HG02571 (cell line): Measurements from ENCODE around the gene HS2ST1.
"Not testable (repeated sequence)": the region's sequence is repeated elsewhere in the genome, so short reads cannot be mapped to it uniquely, and the experiment has no call there.

ENCODE experiments used
- ATAC-seq: cut with Tn5 transposase; IDR thresholded peaks from one replicate; pipeline ENCODE4 v1.9.1; 2021; ENCODE audit warnings: mild to moderate bottlenecking, moderate library complexity; ENCODE audit not compliant: unreplicated experiment

Gene HS2ST1

DNA sequence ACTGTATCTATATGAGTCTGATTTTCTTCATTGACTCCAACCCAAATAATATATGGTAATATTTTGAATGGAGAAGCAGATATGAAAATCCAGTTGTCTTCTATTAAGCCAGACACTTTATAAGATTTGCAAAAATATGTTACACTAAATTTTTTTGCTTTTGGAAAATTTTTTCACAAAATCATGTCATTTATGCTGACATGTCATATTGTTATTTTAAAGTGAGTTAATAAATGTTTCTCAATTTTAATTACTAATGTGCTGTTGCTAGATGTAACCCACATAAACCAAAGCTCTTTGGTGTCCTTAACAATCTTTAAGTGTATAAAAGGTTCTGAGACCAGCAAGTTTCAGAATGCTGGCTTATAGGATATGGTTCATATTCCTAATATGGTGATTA lies 142.5 kb downstream of the HS2ST1 start:
- ATAC-seq, result no peak

DNA sequence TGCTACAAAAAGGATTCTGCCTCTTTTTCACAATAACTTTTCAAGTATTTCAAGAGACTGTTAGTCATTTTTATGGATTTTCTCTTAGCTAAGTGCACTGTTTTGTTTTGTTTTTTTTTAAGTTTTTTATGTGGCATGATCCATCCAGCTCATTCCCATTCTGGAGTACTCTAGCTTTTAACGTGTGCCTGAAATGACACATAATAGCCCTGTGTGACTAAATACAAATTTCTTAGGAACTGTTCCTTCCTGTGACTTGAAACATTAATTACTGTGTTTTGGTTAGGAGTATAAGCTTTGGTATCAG lies 143.9 kb downstream of the HS2ST1 start:
- ATAC-seq, result no peak

DNA sequence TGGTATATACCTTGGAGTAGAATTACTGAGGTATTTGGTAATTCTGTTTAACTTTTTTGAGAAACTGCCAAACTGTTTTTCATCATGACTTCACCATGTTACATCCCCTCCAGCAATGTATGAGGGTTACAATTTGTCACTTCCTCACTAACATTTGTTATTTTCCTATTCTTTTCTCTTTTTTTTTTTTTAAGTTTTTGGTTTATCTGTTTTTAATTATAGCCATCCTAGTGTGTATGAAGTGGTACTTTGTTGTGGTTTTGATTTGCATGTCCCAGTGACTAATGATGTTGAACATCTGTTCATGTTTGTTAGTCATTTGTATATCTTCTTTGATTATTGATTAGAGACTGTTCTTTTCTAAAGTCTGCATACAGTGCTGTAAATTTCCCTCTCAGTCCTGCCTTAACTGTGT lies 147.3 kb downstream of the HS2ST1 start:
- ATAC-seq, result peak; percentile 44

DNA sequence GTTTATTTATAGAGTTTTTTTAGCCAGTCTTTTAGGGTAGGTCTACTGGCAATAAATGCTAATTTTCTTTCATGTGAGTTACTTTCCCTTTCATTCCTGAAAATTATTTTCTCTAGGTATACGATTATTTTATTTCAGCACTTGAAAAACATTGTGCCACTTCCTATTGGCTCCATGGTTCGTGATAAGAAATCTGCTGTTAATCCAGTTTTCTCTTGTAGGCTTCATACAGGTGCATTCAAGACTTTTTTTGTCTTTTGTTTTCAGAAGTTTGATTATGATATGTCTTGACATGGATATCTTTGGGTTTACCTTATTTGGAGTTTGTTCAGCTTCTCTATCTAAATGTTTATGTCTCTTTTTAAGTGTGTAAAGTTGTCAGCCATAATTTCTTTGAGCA lies 148.3 kb downstream of the HS2ST1 start:
- no peak for ATAC-seq

DNA sequence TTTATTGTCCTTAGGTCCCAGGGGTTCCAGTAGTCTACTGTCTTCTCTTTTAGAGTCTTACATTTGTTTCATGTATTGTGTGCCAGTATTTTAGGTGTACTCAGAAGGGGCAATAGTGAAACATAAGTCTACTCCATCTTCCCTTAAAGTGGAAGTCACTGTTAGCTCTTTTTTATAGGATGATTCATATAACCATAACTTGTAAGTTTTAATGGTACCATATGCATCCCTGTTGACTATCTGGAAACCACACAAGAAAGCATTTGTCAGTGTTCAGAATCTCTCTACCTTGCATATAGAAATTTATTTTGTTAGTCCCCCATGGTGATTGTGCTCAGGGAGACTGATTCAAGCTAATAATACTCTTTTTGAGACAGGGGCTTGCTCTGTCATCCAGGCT lies 149.9 kb downstream of the HS2ST1 start:
- ATAC-seq, result no peak

DNA sequence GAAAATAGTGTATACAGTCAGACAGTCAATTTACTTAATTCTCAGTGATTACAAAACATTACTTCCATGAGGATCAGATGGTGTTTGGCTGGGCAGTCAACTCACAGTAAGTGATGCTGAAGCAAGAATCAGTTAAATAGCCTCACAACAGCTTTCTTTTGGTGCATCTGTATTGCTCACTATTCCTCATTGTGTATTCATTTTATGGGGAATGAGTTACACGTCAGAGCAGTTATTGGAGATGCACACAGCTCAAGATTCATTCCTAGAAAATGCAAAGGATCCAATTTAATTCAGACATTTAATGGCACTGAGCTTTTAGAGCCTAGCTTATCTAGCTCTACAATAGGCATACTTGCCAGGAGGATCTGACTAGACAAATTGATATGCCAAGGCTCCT lies 150.6 kb downstream of the HS2ST1 start:
- ATAC-seq, result no peak

DNA sequence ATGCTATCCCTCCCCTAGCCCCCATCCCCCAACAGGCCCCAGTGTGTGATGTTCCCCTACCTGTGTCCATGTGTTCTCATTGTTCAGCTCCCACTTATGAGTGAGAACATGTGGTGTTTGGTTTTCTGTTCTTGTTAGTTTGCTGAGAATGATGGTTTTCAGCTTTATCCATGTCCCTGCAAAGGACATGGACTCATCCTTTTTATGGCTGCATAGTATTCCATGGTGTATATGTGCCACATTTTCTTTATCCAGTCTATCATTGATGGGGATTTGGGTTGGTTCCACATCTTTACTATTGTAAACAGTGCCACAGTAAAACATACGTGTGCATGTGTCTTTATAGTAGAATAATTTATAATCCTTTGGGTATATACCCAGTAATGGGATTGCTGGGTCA lies 152.3 kb downstream of the HS2ST1 start:
- ATAC-seq, result not testable (repeated sequence)

DNA sequence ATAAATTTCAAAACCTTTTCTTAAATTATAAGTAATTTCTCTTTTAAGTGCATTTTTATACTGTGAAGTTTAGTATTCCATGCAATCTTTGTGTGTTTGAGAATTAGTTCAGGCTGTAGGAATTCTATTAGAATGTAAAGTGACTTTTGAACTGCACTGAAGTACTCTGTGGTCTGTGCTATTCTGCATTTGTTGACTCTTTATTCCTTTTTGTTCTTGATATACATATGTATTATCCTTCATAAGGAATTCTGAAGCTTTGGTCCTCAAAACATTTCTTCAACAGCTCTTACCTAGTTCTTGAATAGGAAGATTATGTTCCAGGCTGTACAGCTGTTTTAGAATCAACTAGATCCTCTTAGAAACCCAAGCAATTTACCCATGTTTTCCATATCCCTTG lies 158.0 kb downstream of the HS2ST1 start:
- ATAC-seq, result no peak

DNA sequence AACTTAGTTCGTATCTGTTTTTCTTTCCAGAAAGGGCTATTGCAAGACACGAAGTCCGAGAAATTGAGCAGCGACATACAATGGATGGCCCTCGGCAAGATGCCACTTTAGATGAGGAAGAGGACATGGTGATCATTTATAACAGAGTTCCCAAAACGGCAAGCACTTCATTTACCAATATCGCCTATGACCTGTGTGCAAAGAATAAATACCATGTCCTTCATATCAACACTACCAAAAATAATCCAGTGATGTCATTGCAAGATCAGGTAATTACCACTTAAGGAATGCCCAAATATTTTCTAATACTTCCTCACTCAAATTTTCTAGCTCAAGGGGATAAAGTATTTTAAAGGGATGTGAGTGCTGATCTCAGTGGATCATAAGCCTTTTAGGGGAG lies 158.5 kb downstream of the HS2ST1 start:
- ATAC-seq, result no peak

DNA sequence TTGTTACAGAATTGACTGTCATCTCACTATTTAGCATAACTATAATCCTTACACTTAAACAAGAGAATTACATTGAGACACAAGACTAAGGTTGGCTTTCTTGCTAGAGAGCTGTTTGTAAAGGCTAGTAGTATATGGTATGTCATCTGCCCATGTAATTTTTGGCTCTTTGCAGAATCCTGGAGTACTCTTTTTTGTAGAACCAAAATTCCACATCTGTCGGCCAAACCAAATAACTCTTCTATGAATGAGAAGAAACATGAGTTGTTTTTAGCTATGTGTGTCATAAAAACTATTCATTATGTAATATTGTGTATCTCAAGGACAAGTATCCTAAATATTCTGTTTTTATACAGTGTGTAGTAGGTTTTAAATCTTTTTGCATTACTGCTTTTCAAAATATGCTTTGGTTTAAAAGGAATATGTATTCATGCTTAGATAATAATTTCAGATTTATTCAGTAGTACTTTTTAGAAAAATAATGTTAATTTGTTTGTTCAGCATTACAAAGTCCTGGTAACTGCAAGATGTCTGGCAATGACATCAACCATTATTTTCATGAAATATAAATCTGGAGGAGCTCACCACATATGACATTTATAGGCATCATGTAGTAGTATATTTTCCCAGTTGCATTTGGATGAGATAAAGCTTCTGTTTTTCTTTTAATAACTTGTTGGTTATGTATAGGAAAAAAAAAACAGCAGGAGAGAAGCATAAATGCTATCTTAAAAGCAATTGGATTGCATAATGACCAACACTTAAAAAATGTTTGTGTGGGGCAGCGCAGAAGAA lies 159.8 kb downstream of the HS2ST1 start:
- ATAC-seq, result no peak

DNA sequence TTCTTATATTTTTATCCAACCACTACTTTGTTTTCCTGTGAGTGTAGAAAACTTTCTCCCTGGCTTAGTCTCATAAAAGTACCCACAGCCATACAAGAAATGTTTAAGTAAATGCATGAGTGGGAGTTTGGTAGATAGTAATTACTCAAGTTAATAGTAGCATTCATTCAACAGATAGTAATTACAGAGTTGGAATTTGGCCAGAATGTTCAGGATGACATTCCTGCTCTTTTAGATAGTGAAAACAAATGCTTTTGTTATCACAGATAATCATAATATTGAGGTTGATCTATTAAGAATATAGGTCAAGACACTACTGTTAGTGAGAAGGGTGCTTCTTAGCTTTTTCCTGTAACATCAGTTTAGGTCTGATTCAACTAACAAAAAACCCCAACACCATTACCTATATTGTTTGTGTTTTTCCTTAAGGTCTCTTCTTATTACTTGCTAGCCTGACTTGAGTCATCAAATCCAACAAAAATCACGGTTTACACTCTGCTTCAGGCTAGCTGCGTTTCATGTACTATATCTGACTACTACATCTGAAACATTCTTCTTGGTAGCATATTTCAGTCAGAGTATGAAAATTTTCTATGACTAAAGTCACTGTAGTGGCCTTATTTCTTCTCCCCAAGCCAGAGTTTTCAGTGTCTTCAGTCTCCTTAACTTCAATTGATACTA lies 163.7 kb downstream of the HS2ST1 start:
- peak; percentile 66 for ATAC-seq

DNA sequence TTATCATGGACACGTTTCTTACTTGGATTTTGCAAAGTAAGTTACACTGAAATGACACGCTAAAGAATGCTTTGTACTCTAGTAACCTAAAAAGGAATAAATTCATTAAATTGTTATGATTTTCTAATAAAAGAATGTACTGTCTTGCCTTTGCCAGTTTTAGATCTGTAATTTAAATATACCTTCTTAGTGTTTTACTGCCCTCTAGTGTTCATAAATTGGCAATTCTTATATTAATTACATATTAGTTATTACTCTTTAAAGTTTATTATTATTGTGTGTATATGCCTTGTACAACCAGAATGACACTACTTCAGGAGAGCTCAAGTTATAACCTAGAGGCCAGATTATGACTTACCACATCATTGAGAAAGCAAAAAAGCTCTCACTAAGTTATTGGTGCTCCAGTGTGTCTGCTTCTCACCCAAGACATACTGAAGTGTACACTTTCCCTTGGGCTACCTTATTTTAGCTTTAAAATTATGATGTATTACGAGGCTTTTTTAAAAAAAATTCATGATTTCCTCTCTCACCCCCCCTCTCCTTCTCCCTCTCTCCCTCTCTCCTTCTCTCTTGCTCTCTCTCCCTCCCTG lies 169.9 kb downstream of the HS2ST1 start:
- no peak for ATAC-seq

DNA sequence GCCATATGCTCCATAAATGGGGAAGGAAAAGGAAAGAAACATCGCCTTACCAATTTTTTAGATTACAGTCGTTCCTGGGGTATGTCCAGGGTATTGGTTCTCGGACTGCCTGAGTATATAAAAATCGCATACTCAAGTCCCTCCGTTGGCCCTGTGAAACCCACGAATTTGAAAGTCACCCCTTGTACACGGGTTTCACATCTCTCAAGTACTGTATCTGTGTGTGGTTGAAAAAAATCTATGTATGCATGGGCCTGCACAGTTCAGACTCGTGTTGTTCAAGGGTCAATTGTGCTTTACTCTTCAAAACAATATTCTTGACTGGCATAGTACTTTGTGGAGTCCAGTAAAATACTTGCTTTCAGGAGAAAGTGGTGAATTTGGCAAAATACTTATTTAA lies 171.7 kb downstream of the HS2ST1 start:
- ATAC-seq, result no peak

DNA sequence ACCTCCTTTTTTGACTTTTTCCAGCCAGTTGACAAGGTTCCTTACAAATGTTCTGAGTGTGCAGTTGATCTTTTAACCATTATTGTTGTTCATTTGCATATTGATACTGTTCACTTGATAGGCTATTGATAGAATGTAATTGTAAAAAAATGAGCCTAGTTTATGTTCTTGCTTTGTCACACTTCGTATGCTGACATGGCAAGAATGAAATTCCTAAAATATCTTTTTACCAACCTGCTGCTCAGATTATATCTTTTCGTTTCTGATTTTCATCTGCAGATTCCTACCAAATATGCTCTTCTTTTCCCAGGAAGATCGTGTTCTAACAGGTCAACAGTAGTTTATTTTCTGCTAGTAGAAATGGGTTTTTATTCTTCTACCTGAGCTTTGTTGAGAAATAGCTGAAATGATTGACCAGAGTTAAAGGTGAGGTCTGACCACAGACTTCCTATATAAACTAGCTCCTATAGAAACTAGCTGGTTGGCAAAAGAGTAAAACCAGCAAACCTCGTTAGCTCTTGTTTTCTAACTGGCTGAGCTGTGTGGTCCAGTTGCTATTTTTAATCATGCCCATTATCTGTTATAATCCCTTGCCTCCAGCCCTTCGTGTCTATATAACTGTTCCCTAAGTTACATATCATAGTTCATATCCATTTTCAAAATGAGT lies 174.8 kb downstream of the HS2ST1 start:
- no peak for ATAC-seq

DNA sequence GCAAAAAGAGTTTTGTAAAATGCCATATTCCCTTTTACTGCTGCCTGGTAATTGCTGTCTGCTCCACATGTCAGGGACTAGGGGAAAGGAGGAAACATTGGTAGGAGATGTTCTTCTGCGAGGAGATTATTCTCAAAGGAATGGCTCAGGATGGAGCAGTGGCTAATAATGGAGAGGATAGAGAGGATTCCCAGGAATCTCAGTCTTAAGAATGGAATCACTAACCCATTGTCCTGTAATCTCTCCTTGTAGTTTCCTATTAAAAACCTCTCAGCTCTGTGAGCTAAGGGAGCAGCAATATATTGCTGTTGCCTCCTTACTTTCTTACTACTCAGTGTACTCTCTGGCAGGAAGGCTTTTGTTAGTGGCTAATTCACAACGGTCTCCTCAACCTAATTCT lies 175.4 kb downstream of the HS2ST1 start:
- no peak for ATAC-seq

DNA sequence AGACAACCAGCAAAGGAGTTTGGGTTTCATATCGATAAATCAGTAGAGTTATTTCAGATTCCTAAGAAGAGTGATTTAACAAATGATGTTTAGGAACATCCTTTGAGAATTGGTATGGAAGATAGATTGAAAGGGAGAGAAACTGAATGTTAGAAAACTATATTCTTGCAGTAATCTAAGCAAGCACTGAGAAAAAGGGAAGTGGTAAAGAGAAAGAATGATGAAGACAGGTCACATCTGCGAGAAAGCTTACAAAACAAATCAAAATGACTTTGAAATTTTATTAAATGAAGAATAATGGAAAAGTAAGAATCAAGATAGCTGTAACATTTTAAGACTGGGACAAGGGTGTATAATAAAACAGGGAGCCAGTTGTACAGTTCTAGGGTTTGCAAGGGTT lies 177.0 kb downstream of the HS2ST1 start:
- ATAC-seq, result no peak

DNA sequence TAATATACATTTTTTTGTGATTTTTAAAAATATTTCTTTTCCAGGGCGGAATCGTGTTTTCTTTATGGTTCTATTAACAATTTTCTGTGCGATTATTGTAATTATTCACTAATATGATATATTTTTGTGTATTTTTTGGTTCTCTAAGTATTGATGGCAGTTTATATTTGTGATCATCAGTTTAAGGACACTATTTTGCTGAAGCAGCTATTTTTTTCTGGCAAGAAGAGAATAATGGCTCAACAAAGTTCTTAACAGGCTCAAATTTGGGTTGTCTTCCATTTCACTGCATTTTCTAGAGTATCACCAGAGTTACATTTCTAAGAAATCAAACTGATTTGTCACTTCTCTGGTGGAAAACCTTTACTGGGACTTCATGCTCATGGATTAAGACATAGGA lies 178.4 kb downstream of the HS2ST1 start:
- no peak for ATAC-seq

DNA sequence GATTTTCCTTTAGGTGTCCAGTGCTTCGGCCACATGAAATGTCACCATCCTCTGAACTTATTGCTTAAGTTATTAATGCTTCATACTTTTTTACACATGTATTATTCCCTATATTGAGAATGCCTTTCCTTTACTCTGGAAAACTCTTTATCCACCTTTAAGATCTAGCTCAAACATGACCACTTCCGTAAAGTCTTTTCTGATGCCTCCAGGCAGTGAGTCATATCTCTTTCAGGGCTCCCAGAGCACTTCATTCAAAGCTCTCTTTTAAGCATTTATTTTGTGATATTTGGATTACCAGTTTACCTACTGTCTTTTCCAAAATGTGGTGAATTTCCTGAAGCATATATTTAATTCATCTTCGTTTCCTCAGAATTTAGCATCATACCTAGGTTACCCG lies 178.9 kb downstream of the HS2ST1 start:
- ATAC-seq, result no peak

DNA sequence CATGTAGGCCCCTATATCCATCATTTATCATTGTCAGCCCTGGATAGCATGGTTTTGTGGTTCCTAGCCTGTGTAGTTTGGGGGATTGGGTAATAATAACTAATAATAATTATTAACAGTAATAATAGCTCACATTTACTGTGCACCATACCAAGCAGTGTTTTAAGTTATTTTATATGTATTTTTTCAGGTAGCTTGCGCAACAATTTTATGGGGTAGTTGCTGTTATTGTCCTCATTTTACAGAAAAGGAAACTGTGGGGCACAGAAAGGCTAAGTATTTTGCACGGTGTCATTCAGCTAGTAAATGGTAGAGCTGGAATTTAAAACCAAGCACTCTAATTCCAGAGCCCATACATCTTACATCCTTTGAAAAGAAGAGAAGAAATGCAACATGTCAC lies 179.8 kb downstream of the HS2ST1 start:
- ATAC-seq, result no peak

DNA sequence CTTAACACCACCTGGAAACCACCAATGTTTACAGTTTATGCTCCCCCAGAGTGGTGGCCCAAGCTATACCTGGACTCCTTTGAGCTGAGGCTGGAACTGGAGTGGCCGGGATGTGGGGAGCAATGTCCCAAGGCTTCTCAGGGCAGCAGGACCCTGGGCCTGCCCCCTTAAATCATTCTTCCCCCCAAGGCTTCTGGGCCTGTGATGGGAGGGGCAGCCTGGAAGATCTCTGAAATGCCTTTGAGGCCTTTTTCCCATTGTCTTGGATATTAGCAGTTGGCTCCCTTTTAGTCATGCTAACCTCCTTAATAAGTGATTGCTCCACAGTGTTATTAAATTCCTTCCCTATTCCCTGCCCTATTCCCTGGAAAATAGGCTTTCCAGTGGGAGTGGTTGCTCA lies 185.8 kb downstream of the HS2ST1 start:
- ATAC-seq, result no peak

DNA sequence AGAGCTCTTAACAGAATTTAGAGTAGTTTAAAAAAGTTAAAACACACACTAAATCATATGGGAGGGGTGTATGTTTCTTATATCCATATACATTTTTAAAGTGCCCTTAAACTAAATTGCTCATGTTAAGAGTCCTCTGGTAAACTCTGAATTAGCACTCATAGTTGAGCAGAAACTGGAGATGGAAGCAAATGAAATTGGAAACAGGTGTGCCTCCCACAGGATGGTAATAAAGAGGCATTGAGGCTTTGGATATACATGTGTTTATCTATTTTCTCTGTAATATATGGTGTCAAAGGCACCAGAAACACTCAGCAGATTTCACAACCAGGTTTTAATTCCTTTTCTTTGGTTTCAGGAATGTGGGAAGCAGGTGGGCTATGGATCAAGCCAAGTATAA lies 188.6 kb downstream of the HS2ST1 start:
- no peak for ATAC-seq

DNA sequence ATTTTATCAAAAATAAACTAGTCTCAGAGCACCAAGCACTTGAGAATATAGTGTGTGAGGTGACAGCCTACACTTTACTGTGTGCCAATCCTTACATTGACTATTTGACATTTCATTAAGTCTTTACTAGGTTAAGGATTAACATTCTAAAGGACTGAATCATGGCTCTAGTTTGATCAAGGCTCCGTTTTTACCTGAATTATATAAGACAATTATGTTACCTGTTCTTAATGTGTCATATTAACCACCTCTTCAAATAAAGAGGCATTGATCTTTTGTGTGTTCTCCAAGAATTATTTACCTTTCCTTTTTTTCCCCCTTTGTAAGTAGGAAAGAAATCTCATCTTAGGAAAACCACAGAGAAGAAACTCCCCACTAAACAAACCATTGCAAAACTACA lies 189.7 kb downstream of the HS2ST1 start:
- no peak for ATAC-seq
